MM.1S (cell line): ENCODE measurements around the gene GLCE.

Source experiments
- EZH2 ChIP-seq: fragments of 300-600 bp; sonication (generic); optimal IDR thresholded peaks from 2 replicates; pipeline ENCODE3; 2017; ENCODE audit warnings: low read depth, mild to moderate bottlenecking, antibody characterized with exemption, low read length, mixed read lengths
- EZH2phosphoT487 ChIP-seq: fragments of 300-600 bp; sonication (generic); IDR thresholded peaks from 2 replicates; pipeline ENCODE4 v1.6.1; 2018; ENCODE audit warnings: antibody characterized with exemption, low read length
- TF ChIP-seq, protein P1 (sequence below): fragments of 300-600 bp; sonication (generic); IDR thresholded peaks from 2 replicates; pipeline ENCODE4 v1.5.1; 2016; ENCODE audit warnings: antibody characterized with exemption, low read length, mixed read lengths

DNA sequence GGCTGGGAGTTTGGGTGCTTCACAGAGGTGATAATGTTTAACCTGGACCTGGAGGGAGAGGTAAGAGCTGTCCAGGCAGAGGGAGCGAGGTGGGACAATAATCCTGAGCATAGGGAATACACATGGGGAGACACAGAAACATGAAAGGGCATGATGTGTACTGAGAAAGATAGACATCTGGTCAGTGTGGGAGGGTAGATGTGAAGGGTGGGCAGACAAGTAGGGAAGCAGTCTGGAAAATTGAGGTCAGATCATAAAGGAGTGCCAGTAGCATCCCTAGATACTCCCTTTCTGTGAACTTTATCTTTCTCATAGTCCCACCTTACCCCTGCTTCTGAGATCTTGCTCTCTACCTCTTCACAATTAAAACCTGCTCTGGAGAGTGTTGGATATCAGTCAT, 12.0 kb upstream of the GLCE start:
- TF ChIP-seq, protein P1, sequence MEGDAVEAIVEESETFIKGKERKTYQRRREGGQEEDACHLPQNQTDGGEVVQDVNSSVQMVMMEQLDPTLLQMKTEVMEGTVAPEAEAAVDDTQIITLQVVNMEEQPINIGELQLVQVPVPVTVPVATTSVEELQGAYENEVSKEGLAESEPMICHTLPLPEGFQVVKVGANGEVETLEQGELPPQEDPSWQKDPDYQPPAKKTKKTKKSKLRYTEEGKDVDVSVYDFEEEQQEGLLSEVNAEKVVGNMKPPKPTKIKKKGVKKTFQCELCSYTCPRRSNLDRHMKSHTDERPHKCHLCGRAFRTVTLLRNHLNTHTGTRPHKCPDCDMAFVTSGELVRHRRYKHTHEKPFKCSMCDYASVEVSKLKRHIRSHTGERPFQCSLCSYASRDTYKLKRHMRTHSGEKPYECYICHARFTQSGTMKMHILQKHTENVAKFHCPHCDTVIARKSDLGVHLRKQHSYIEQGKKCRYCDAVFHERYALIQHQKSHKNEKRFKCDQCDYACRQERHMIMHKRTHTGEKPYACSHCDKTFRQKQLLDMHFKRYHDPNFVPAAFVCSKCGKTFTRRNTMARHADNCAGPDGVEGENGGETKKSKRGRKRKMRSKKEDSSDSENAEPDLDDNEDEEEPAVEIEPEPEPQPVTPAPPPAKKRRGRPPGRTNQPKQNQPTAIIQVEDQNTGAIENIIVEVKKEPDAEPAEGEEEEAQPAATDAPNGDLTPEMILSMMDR: no peak
- TF ChIP-seq EZH2phosphoT487 (no peak), EZH2 (no peak)
